Activated CD4-positive, alpha-beta T cell treated with anti-CD3 and anti-CD28 coated beads, Interleukin-2, amount 50 U/mL, for 24 hours (primary cell): ENCODE data around the gene ZC3H14.

Source experiments
- DNase-seq, 2 donors: peaks; one replicate each; pipeline ENCODE4 v3.0.0-alpha.2; 2020; ENCODE audit warnings: low read depth in 1 of 2, low spot score in 1 of 2

Gene ZC3H14

DNA sequence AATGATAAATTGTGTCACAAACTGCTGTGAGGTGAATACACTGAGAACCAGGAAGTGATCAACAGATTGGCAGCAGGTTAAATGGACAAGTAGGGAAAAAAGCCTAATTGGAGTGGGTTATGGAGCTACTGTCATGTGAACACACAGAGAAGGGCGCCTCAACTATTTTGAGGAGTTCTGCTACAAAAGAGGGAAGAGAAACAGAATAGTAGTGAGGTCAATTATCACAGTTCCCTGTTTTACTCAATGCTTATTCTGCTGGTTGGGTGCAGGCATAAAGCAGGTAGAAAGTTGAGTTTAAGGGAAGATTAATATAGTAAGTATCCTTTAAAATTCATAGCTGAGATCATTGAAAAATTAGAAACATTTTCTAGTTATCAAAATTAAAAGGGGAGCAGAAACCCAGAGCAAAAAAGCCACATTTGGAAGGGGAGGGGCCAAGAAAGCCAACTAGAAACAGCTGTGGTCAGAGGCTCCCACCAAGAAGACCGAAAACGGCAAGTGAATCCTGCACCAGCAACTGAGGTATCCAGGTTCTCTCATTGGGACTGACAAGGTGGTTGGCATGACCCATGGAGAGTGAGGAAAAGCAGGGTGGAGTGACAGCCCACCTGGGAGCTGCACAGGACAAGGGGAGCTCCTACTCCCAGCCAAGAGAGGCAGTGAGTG lies 105.7 kb downstream of the ZC3H14 start:
- no peak for DNase-seq

DNA sequence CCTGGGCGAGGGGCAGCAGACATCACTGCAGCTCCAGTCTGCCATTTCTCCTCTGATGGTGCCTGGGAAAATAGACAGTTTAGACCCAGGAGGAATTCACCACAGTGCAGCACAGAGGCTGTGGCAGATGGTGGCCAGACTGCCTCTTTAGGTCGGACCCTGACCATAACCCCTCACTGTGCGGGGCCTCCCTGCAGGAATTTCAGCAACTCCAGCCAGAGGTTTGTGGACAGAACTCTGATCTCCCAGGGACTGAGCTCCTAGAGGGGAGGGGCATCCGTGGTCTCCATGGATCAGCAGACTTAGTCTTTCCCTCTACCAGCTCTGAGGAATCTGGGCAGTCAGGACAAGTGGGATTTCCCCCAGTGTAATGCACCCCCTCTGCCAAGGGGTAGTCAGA lies 106.5 kb downstream of the ZC3H14 start:
- no peak for DNase-seq
